ENCODE measurements around the gene ARL13A.

DNA sequence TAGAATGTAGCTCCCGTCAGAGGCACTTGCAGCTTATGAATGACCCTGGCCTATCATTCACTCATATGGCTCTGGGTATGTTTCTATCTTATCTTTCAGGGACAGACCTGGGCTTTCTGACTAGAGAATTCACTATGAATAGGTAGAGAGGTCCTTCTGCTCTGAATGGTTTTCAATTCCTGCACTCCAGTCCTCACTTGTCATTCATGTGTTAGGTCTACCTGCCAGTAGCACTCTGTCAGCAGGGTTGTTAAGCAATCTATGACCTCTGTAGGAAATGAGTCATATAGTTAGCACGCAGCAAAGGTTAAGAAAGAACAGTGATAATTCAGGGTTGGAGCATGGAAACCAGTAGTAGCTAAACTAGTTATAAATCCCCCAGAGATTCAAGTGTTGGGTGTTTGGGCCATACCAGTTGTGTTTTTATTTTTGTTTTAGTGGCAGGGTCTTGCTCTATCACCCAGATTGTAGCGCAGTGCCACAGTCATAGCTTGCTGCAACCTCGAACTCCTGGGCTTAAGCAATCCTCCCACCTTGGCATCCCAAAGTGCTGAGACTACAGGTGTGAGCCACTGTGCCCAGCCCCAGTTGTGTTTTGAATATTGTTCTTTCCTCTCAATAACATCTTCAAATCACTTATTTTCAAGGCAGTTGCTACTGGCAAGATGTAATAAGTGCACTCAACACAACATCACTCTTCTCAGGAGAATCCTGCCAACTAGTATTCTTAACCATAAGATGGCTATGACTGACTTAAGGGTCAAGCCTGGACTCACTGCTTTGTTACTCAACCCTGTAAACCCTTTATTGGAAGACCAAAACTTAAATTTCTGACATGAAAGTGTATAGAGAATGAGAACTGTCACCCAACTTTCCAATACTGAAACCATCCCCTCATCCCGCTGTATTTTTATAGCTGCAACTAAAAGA lies 25.1 kb downstream of the ARL13A start:
- peak; percentile 76 to 94; a peak in 3 of 4 replicates for TF ChIP-seq CEBPB (IDR thresholded peaks at IDR 0.05)
- TF ChIP-seq RAD21 (conservative IDR thresholded peaks at IDR 0.05 in 1 of 2, IDR thresholded peaks at IDR 0.05 in 1 of 2): no peak; a peak in 1 of 5 replicates
- no peak for TF ChIP-seq POLR2A (IDR thresholded peaks at IDR 0.05; ENCODE audit: low read length)
- TF ChIP-seq, protein P1, sequence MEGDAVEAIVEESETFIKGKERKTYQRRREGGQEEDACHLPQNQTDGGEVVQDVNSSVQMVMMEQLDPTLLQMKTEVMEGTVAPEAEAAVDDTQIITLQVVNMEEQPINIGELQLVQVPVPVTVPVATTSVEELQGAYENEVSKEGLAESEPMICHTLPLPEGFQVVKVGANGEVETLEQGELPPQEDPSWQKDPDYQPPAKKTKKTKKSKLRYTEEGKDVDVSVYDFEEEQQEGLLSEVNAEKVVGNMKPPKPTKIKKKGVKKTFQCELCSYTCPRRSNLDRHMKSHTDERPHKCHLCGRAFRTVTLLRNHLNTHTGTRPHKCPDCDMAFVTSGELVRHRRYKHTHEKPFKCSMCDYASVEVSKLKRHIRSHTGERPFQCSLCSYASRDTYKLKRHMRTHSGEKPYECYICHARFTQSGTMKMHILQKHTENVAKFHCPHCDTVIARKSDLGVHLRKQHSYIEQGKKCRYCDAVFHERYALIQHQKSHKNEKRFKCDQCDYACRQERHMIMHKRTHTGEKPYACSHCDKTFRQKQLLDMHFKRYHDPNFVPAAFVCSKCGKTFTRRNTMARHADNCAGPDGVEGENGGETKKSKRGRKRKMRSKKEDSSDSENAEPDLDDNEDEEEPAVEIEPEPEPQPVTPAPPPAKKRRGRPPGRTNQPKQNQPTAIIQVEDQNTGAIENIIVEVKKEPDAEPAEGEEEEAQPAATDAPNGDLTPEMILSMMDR (IDR thresholded peaks at IDR 0.05): no peak
- TF ChIP-seq, protein P2, sequence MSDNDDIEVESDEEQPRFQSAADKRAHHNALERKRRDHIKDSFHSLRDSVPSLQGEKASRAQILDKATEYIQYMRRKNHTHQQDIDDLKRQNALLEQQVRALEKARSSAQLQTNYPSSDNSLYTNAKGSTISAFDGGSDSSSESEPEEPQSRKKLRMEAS (IDR thresholded peaks at IDR 0.05): no peak
- no peak for TF ChIP-seq CHD2 (IDR thresholded peaks at IDR 0.05; ENCODE audit: low read length, partially characterized antibody)
- TF ChIP-seq, protein P3, sequence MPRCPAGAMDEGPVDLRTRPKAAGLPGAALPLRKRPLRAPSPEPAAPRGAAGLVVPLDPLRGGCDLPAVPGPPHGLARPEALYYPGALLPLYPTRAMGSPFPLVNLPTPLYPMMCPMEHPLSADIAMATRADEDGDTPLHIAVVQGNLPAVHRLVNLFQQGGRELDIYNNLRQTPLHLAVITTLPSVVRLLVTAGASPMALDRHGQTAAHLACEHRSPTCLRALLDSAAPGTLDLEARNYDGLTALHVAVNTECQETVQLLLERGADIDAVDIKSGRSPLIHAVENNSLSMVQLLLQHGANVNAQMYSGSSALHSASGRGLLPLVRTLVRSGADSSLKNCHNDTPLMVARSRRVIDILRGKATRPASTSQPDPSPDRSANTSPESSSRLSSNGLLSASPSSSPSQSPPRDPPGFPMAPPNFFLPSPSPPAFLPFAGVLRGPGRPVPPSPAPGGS (IDR thresholded peaks at IDR 0.05): no peak
- TF ChIP-seq, protein P4, sequence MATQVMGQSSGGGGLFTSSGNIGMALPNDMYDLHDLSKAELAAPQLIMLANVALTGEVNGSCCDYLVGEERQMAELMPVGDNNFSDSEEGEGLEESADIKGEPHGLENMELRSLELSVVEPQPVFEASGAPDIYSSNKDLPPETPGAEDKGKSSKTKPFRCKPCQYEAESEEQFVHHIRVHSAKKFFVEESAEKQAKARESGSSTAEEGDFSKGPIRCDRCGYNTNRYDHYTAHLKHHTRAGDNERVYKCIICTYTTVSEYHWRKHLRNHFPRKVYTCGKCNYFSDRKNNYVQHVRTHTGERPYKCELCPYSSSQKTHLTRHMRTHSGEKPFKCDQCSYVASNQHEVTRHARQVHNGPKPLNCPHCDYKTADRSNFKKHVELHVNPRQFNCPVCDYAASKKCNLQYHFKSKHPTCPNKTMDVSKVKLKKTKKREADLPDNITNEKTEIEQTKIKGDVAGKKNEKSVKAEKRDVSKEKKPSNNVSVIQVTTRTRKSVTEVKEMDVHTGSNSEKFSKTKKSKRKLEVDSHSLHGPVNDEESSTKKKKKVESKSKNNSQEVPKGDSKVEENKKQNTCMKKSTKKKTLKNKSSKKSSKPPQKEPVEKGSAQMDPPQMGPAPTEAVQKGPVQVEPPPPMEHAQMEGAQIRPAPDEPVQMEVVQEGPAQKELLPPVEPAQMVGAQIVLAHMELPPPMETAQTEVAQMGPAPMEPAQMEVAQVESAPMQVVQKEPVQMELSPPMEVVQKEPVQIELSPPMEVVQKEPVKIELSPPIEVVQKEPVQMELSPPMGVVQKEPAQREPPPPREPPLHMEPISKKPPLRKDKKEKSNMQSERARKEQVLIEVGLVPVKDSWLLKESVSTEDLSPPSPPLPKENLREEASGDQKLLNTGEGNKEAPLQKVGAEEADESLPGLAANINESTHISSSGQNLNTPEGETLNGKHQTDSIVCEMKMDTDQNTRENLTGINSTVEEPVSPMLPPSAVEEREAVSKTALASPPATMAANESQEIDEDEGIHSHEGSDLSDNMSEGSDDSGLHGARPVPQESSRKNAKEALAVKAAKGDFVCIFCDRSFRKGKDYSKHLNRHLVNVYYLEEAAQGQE (IDR thresholded peaks at IDR 0.05): no peak

Data from A549 (cell line).